HCT116 (cell line): ENCODE measurements around the gene ASXL2. TPM values are rescaled to one million over a fixed set of nuclear protein-coding genes. Genes with fewer than 3 reads are reported as not detected.

Source experiments
- ATAC-seq: fragments of 200-7000 bp; cut with Tn5 transposase; 2 replicates; pipeline ENCODE4 v1.9.1; 2020; ENCODE audit warnings: mild to moderate bottlenecking, moderate library complexity
- BruUV-seq: library from RNA; stranded (reverse); fragments of 400-500 nt; replicated peaks from 2 replicates; lab custom pipeline; 2021; lab: Mats Ljungman, UMichigan
- CTCF ChIA-PET: fragments of 300-600 bp; sonication (Branson Sonifier 250); formaldehyde crosslinking; loops from one replicate; lab custom pipeline; 2021; ENCODE audit warnings: antibody characterized with exemption; lab: Charles Lee
- POLR2A ChIA-PET: fragments of 300-600, 350-600 bp; sonication (Branson Sonifier 250); formaldehyde crosslinking; loops from one replicate; lab custom pipeline; 2021; ENCODE audit warnings: antibody characterized with exemption; lab: Charles Lee
- RAD21 ChIA-PET, 2 experiments: fragments of 300-600 bp; sonication (Branson Sonifier 250); formaldehyde crosslinking; loops; one replicate each; lab custom pipeline; 2023; ENCODE audit warnings: low total read pairs in 2 of 2; ENCODE audit not compliant: uncharacterized antibody in 2 of 2, unreplicated experiment in 2 of 2, low non-redundant PET in 1 of 2; lab: Charles Lee
- DNase-seq: peaks from one replicate; pipeline ENCODE4 v3.0.0-alpha.2; 2010; ENCODE audit warnings: low read depth, low spot score
- H2AFZ ChIP-seq: fragments of 200-600 bp; shearing (Covaris generic), sonication (generic); 2 replicates; pipeline ENCODE4 v1.6.1; 2017; ENCODE audit warnings: low read depth, mixed run types, mixed read lengths, antibody characterized with exemption, low read length; ENCODE audit not compliant: poor library complexity, severe bottlenecking
- H3K27ac ChIP-seq: 2 replicates; pipeline ENCODE4 v1.5.1; 2012; ENCODE audit warnings: low read depth, low read length
- H3K27me3 ChIP-seq: fragments of 200-600 bp; sonication (generic); 2 replicates; pipeline ENCODE4 v1.6.1; 2016; ENCODE audit warnings: mixed run types, low read length, mixed read lengths; ENCODE audit not compliant: insufficient read depth
- H3K36me3 ChIP-seq, 2 experiments: fragments of 200-500 bp in 1 of 2; fragments of 200-600 bp in 1 of 2; sonication (Bioruptor generic) in 1 of 2; sonication (generic) in 1 of 2; 2 replicates each; pipeline versions ENCODE4 v1.5.1 to v1.6.1; 2014 to 2016; ENCODE audit warnings: low read length in 2 of 2, inconsistent platforms in 1 of 2, mixed read lengths in 1 of 2, mixed run types in 1 of 2; ENCODE audit not compliant: insufficient read depth in 2 of 2, control insufficient read depth in 1 of 2
- H3K4me1 ChIP-seq, 2 experiments: fragments of 200-600 bp in 1 of 2; sonication (generic) in 1 of 2; 2 replicates each; pipeline versions ENCODE4 v1.5.1 to v1.6.1; 2012 to 2017; ENCODE audit warnings: low read length in 2 of 2, inconsistent platforms in 1 of 2, mild to moderate bottlenecking in 1 of 2, mixed read lengths in 1 of 2, mixed run types in 1 of 2, moderate library complexity in 1 of 2; ENCODE audit not compliant: insufficient read depth in 2 of 2, control insufficient read depth in 1 of 2
- H3K4me2 ChIP-seq: fragments of 200-600 bp; sonication (generic); 2 replicates; pipeline ENCODE4 v1.6.1; 2017; ENCODE audit warnings: mixed run types, low read length, mixed read lengths
- H3K4me3 ChIP-seq, 2 experiments: fragments of 200-600 bp in 1 of 2; sonication (generic) in 1 of 2; replicated peaks in 1 of 2; 2 replicates each; pipeline ENCODE4 v1.5.1; 2011 to 2016; ENCODE audit warnings: low read length in 2 of 2, control low read depth in 1 of 2, low read depth in 1 of 2, mild to moderate bottlenecking in 1 of 2, mixed read lengths in 1 of 2, mixed run types in 1 of 2
- H3K79me2 ChIP-seq: fragments of 200-600 bp; sonication (generic); 2 replicates; pipeline ENCODE4 v1.6.1; 2017; ENCODE audit warnings: mild to moderate bottlenecking, mixed run types, low read length, moderate library complexity, mixed read lengths; ENCODE audit not compliant: insufficient read depth
- H3K9ac ChIP-seq: fragments of 200-600 bp; sonication (generic); 2 replicates; pipeline ENCODE4 v1.6.1; 2016; ENCODE audit warnings: low read length, mixed read lengths
- H3K9me2 ChIP-seq: fragments of 200-600 bp; sonication (generic), shearing (Covaris generic); 2 replicates; pipeline ENCODE4 v1.6.1; 2017; ENCODE audit warnings: mixed run types, mild to moderate bottlenecking, moderate library complexity; ENCODE audit not compliant: insufficient read depth
- H3K9me3 ChIP-seq, 2 experiments: fragments of 200-500 bp in 1 of 2; fragments of 200-600 bp in 1 of 2; sonication (Bioruptor generic) in 1 of 2; sonication (generic) in 1 of 2; 2 replicates each; pipeline ENCODE4 v1.6.1; 2014 to 2017; ENCODE audit warnings: low read length in 2 of 2, mixed read lengths in 2 of 2, inconsistent platforms in 1 of 2, low read depth in 1 of 2, mild to moderate bottlenecking in 1 of 2, mixed run types in 1 of 2, moderate library complexity in 1 of 2; ENCODE audit not compliant: control insufficient read depth in 1 of 2, insufficient read depth in 1 of 2
- H4K20me1 ChIP-seq: fragments of 200-600 bp; sonication (generic), shearing (Covaris generic); 2 replicates; pipeline ENCODE4 v1.6.1; 2017; ENCODE audit warnings: mixed run types, mild to moderate bottlenecking, moderate library complexity; ENCODE audit not compliant: insufficient read depth
- EZH2phosphoT487 ChIP-seq: fragments of 200-600 bp; IDR thresholded peaks from 2 replicates; pipeline ENCODE4 v1.6.1; 2018; ENCODE audit warnings: antibody characterized with exemption, borderline replicate concordance
- JUND ChIP-seq: IDR thresholded peaks from 2 replicates; pipeline ENCODE4 v1.6.1; 2012
- POLR2A ChIP-seq: IDR thresholded peaks from 2 replicates; pipeline ENCODE4 v1.7.0; 2011; ENCODE audit warnings: borderline replicate concordance; ENCODE audit not compliant: insufficient read depth, insufficient read length; ENCODE audit errors: extremely low read depth
- POLR2AphosphoS5 ChIP-seq: IDR thresholded peaks from 2 replicates; pipeline ENCODE4 v1.6.1; 2011; ENCODE audit warnings: mild to moderate bottlenecking, low read depth, low read length, moderate library complexity
- SRF ChIP-seq: IDR thresholded peaks from 2 replicates; pipeline ENCODE4 v1.6.1; 2012; ENCODE audit warnings: low read depth
- intact Hi-C: fragments of 100-400 bp; cut with micrococcal nuclease; formaldehyde crosslinking; loops from 2 replicates; pipeline ENCODE4 v1.10.0; 2022
- total RNA-seq: library from RNA; stranded (reverse); gene quantifications from one replicate; pipeline ENCODE4 v1.2.1, GENCODE V29; 2021; ENCODE audit not compliant: unreplicated experiment
- TF ChIP-seq, protein P1 (sequence below), 3 experiments: fragments of 200-600 bp in 1 of 3; sonication (generic) in 1 of 3; IDR thresholded peaks in 2 of 3; conservative IDR thresholded peaks in 1 of 3; 2 replicates each; pipeline ENCODE4 v1.5.1; 2012 to 2017; ENCODE audit warnings: low read depth in 2 of 3, low read length in 2 of 3, antibody characterized with exemption in 1 of 3, borderline replicate concordance in 1 of 3, control low read depth in 1 of 3, mild to moderate bottlenecking in 1 of 3, mixed read lengths in 1 of 3, mixed run types in 1 of 3, moderate library complexity in 1 of 3; ENCODE audit not compliant: insufficient read depth in 1 of 3
- TF ChIP-seq, protein P2 (sequence below): IDR thresholded peaks from 2 replicates; pipeline ENCODE4 v1.6.1; 2011; ENCODE audit warnings: mild to moderate bottlenecking, low read length, moderate library complexity; ENCODE audit not compliant: insufficient replicate concordance; ENCODE audit errors: extremely low read depth
- TF ChIP-seq, protein P3 (sequence below): IDR thresholded peaks from 2 replicates; pipeline ENCODE4 v1.6.1; 2012
- TF ChIP-seq, protein P4 (sequence below): IDR thresholded peaks from 2 replicates; pipeline ENCODE4 v1.6.1; 2012; ENCODE audit warnings: low read depth
- TF ChIP-seq, protein P5 (sequence below): IDR thresholded peaks from 2 replicates; pipeline ENCODE4 v1.6.1; 2012

The ASXL2 gene
- total RNA-seq, 1 experiment from 2014 or later = 29.2 TPM

DNA sequence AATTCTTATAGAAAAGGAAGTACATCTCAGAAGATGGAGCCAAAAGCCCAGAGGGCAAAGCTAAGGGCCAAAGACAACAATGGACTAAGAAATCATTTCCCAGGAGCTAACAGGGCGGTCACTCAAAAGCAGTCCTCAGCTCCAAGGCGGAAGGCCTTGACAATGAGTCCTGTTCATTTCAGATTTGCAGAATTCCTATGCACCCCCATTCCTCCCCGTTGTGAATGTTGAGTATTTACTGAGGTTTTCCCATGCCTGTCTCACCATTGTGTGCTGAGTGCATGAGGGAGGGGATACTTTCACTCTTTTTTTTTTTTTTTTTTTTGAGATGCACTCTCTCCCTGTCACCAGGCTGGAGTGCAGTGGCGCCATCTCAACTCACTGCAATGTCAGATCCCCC is 186.1 kb downstream of the ASXL2 start:
- no peaks in the 10 kb centered on the region for H3K36me3 ChIP-seq
- no peaks in the 10 kb centered on the region for H4K20me1 ChIP-seq
- ChIA-PET POLR2A (no interaction called here), RAD21 (no interaction called here), CTCF (interaction anchor here (0.7 to 1.8 kb wide), 2 partner anchors 8 to 187 kb away, joined by 3 to 6 read pairs; no protein-coding TSS in a partner anchor)
- intact Hi-C loops = no loop called here
- H3K4me3 ChIP-seq = no peak overlapping the region
- no peak overlapping the region for H3K9ac ChIP-seq
- peaks cover 2 to 7% of the 10 kb centered on the region in 2 experiments; a peak in 3 of 4 replicates for H3K4me1 ChIP-seq
- H3K9me2 ChIP-seq = no peaks in the 10 kb centered on the region
- no peak overlapping the region for H3K27ac ChIP-seq
- no peaks in the 10 kb centered on the region for H3K9me3 ChIP-seq
- H3K27me3 ChIP-seq = no peaks in the 10 kb centered on the region
- no peaks in the 10 kb centered on the region for H3K79me2 ChIP-seq
- BruUV-seq = no TSS peak
- H3K4me2 ChIP-seq = no peak overlapping the region
- no peak overlapping the region for H2AFZ ChIP-seq
- ATAC-seq (no peak), DNase-seq (no peak)
- TF ChIP-seq, protein P1, sequence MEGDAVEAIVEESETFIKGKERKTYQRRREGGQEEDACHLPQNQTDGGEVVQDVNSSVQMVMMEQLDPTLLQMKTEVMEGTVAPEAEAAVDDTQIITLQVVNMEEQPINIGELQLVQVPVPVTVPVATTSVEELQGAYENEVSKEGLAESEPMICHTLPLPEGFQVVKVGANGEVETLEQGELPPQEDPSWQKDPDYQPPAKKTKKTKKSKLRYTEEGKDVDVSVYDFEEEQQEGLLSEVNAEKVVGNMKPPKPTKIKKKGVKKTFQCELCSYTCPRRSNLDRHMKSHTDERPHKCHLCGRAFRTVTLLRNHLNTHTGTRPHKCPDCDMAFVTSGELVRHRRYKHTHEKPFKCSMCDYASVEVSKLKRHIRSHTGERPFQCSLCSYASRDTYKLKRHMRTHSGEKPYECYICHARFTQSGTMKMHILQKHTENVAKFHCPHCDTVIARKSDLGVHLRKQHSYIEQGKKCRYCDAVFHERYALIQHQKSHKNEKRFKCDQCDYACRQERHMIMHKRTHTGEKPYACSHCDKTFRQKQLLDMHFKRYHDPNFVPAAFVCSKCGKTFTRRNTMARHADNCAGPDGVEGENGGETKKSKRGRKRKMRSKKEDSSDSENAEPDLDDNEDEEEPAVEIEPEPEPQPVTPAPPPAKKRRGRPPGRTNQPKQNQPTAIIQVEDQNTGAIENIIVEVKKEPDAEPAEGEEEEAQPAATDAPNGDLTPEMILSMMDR (IDR thresholded peaks at IDR 0.05 in 2 of 3, conservative IDR thresholded peaks at IDR 0.05 in 1 of 3; ENCODE audit: borderline replicate concordance in 1 of 3, insufficient read depth in 1 of 3, low read depth in 2 of 3, low read length in 2 of 3) = no peak

DNA sequence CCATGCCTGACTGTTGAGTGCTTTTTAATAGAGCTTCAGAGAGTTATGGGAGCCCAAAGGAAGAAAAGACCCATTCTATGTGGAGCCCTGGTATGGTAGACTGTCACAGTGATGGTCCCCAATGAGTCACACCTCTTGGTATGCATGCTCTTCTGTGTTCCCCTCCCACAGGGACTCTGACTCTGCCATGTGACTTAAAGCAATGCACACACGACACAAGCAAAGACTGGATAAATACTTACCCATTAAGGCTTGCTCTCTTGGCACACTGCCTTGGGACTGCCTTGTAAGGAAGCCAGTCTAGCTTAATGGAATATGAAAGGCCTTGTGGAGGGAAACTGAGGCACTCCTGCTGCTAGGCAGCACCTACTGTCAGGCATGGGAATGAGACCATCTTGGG is 188.2 kb downstream of the ASXL2 start:
- Histone ChIP-seq H4K20me1 (no peaks in the 10 kb centered on the region), H3K4me2 (peak overlapping the region; percentile 18; the same call in 1 of the 2 replicates), H3K79me2 (no peaks in the 10 kb centered on the region), H3K4me3 (no peak overlapping the region), H3K9me2 (no peaks in the 10 kb centered on the region), H3K4me1 (peaks cover 2 to 7% of the 10 kb centered on the region in 2 experiments; a peak in 3 of 4 replicates), H3K27me3 (no peaks in the 10 kb centered on the region), H2AFZ (no peak overlapping the region), H3K9ac (no peak overlapping the region), H3K36me3 (no peaks in the 10 kb centered on the region), H3K9me3 (no peaks in the 10 kb centered on the region), H3K27ac (no peak overlapping the region)
- ChIA-PET RAD21 (no interaction called here), CTCF (interaction anchor here (2.0 kb wide), 1 partner anchor 10 kb away, joined by 8 read pairs; no protein-coding TSS in a partner anchor), POLR2A (no interaction called here)
- DNase-seq = no peak
- no TSS peak for BruUV-seq
- peak; percentile 75 for ATAC-seq
- intact Hi-C loops = no loop called here
- TF ChIP-seq, protein P2, sequence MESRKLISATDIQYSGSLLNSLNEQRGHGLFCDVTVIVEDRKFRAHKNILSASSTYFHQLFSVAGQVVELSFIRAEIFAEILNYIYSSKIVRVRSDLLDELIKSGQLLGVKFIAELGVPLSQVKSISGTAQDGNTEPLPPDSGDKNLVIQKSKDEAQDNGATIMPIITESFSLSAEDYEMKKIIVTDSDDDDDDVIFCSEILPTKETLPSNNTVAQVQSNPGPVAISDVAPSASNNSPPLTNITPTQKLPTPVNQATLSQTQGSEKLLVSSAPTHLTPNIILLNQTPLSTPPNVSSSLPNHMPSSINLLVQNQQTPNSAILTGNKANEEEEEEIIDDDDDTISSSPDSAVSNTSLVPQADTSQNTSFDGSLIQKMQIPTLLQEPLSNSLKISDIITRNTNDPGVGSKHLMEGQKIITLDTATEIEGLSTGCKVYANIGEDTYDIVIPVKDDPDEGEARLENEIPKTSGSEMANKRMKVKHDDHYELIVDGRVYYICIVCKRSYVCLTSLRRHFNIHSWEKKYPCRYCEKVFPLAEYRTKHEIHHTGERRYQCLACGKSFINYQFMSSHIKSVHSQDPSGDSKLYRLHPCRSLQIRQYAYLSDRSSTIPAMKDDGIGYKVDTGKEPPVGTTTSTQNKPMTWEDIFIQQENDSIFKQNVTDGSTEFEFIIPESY = no peak
- no peak for TF ChIP-seq POLR2AphosphoS5
- TF ChIP-seq, protein P3, sequence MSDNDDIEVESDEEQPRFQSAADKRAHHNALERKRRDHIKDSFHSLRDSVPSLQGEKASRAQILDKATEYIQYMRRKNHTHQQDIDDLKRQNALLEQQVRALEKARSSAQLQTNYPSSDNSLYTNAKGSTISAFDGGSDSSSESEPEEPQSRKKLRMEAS = no peak
- TF ChIP-seq SRF = no peak
- TF ChIP-seq, protein P4, sequence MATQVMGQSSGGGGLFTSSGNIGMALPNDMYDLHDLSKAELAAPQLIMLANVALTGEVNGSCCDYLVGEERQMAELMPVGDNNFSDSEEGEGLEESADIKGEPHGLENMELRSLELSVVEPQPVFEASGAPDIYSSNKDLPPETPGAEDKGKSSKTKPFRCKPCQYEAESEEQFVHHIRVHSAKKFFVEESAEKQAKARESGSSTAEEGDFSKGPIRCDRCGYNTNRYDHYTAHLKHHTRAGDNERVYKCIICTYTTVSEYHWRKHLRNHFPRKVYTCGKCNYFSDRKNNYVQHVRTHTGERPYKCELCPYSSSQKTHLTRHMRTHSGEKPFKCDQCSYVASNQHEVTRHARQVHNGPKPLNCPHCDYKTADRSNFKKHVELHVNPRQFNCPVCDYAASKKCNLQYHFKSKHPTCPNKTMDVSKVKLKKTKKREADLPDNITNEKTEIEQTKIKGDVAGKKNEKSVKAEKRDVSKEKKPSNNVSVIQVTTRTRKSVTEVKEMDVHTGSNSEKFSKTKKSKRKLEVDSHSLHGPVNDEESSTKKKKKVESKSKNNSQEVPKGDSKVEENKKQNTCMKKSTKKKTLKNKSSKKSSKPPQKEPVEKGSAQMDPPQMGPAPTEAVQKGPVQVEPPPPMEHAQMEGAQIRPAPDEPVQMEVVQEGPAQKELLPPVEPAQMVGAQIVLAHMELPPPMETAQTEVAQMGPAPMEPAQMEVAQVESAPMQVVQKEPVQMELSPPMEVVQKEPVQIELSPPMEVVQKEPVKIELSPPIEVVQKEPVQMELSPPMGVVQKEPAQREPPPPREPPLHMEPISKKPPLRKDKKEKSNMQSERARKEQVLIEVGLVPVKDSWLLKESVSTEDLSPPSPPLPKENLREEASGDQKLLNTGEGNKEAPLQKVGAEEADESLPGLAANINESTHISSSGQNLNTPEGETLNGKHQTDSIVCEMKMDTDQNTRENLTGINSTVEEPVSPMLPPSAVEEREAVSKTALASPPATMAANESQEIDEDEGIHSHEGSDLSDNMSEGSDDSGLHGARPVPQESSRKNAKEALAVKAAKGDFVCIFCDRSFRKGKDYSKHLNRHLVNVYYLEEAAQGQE = no peak
- no peak for TF ChIP-seq POLR2A
- no peak for TF ChIP-seq EZH2phosphoT487
- TF ChIP-seq, protein P5, sequence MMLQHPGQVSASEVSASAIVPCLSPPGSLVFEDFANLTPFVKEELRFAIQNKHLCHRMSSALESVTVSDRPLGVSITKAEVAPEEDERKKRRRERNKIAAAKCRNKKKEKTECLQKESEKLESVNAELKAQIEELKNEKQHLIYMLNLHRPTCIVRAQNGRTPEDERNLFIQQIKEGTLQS = no peak
- no peak for TF ChIP-seq JUND
